ENCODE measurements around the gene ZDHHC11. TPM values are rescaled to one million over a fixed set of nuclear protein-coding genes. Genes with fewer than 3 reads are reported as not detected.
A peak's percentile ranks its signal among the peaks of the same experiment; 100 is the strongest.

Gene ZDHHC11
- total RNA-seq, 2 donors from 2014 or later: 4.7 to 10.9 TPM

DNA sequence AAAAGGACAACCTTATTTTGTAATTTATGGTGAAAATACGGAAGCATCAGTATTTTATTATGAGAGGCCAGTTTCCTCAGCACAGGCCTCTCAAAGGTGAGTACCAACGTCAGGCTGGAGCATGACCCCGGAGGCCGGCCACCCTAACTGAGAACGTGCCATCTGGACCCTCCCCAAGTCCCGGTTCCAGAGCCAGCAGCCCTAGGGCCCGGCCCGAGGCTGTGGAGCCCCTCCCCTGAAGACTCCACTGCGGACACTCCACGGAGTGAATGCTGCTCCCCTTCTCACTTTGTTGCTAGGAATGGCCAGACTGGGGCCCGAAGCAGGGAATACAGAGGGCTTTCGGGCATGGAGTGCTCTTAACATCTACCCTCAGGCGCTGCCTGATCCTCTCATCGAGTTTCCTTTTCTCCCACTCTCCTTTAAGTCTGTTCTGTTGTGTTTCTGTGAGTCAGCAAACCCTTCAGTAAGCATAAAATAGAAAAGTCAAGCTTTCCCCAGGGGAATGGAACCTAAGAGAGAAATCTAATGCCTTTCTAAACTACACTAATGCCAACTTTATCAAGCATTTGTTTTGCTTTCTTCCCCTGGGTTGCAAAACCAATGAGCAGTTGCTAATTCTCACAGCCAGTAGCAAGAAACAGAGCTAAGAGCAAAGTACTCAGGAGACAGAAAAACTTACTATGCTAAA lies 37.3 kb upstream of the ZDHHC11 start:
- ATAC-seq (no peak), DNase-seq (no peak)
- WGBS, 2 donors: 83 to 84% methylated on average over 12 to 14 of the region's 14 CpGs
- Histone ChIP-seq H3K27ac (no peak overlapping the region), H3K36me3 (replicated peaks in 1 of 2; ENCODE audit: insufficient read depth in 1 of 2, low read depth in 2 of 2) (peaks cover 13 to 36% of the 10 kb centered on the region in 2 donors), H3K4me3 (no peak overlapping the region), H3K9me3 (no peaks in the 10 kb centered on the region), H3K27me3 (no peaks in the 10 kb centered on the region), H3K4me1 (peaks cover 12% of the 10 kb centered on the region)
- intact Hi-C loops (cut with DNase I): no loop called here
- no peak for TF ChIP-seq POLR2A (IDR thresholded peaks at IDR 0.05)
- TF ChIP-seq, protein P1, sequence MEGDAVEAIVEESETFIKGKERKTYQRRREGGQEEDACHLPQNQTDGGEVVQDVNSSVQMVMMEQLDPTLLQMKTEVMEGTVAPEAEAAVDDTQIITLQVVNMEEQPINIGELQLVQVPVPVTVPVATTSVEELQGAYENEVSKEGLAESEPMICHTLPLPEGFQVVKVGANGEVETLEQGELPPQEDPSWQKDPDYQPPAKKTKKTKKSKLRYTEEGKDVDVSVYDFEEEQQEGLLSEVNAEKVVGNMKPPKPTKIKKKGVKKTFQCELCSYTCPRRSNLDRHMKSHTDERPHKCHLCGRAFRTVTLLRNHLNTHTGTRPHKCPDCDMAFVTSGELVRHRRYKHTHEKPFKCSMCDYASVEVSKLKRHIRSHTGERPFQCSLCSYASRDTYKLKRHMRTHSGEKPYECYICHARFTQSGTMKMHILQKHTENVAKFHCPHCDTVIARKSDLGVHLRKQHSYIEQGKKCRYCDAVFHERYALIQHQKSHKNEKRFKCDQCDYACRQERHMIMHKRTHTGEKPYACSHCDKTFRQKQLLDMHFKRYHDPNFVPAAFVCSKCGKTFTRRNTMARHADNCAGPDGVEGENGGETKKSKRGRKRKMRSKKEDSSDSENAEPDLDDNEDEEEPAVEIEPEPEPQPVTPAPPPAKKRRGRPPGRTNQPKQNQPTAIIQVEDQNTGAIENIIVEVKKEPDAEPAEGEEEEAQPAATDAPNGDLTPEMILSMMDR (IDR thresholded peaks at IDR 0.05): no peak

DNA sequence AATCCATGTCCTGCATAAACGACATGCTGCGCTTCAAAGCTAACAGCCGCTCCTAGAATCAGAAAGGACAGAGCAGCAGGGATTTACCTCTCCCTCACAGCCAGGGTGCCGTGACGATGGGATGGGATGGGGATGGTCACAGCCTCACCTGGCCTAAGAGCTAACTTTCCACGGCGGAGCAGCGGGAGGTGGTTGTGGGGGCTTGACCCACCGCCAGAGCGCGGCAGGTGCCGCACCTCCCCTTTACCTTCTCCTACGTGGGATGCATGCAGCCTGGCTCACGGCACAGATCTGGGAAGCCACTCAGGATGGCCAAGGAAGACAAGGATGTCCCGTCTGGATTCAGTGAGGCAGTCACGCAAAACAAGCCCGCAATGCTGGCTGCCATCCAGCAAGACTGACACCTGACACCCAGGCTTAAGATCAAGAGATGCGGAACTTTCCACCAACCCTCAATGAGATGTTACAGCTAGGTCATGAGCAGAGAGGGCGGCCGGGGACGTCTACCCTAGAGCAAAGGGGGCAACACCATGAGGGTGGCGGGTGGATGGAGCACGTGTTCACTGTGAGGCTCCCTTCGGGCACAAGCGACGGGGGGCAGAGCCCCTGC lies 36.0 kb upstream of the ZDHHC11 start:
- WGBS, 2 donors: 90 to 95% methylated on average over 11 to 26 of the region's 26 CpGs
- Histone ChIP-seq H3K4me3 (no peak overlapping the region), H3K4me1 (peaks cover 6% of the 10 kb centered on the region), H3K9me3 (no peaks in the 10 kb centered on the region), H3K27ac (no peak overlapping the region), H3K27me3 (no peaks in the 10 kb centered on the region), H3K36me3 (replicated peaks in 1 of 2; ENCODE audit: insufficient read depth in 1 of 2, low read depth in 2 of 2) (peaks cover 13 to 39% of the 10 kb centered on the region in 2 donors)
- no peak for ATAC-seq
- DNase-seq: peak in 1 of 4 donors; percentile 12
- intact Hi-C loops (cut with DNase I): no loop called here
- TF ChIP-seq, protein P1 (IDR thresholded peaks at IDR 0.05): no peak
- TF ChIP-seq POLR2A (IDR thresholded peaks at IDR 0.05): no peak

DNA sequence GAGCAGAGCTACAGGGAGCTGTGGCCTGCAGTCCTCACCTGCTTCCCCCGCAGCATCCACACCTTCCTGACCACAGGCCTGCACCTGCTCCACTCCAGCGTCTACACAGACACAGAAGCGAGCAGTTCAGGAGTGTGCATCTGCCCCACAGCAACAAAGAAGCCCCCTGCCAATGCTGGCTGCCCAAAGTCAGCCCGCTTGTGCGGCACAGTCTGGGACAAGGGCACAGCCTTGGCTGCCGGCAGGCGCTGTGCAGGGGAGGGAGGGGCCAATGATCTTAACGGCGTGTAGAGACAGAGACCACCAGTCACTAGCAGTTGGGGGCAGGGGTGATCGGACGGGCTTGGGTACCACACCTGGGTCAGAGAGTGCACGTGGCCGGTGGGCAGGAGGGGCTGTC lies 35.2 kb upstream of the ZDHHC11 start:
- H3K4me1 ChIP-seq: no peaks in the 10 kb centered on the region
- no peak overlapping the region for H3K4me3 ChIP-seq
- intact Hi-C loops (cut with DNase I): no loop called here
- no peak overlapping the region for H3K27ac ChIP-seq
- peaks cover 13 to 42% of the 10 kb centered on the region in 2 donors for H3K36me3 ChIP-seq (replicated peaks in 1 of 2; ENCODE audit: insufficient read depth in 1 of 2, low read depth in 2 of 2)
- 92 to 94% methylated on average over 13 of the region's 13 CpGs for WGBS, 2 donors
- no peaks in the 10 kb centered on the region for H3K27me3 ChIP-seq
- ATAC-seq: no peak
- no peak for TF ChIP-seq POLR2A (IDR thresholded peaks at IDR 0.05)
- TF ChIP-seq, protein P1 (IDR thresholded peaks at IDR 0.05): no peak
- DNase-seq: peak in 1 of 4 donors; percentile 4
- H3K9me3 ChIP-seq: no peaks in the 10 kb centered on the region

DNA sequence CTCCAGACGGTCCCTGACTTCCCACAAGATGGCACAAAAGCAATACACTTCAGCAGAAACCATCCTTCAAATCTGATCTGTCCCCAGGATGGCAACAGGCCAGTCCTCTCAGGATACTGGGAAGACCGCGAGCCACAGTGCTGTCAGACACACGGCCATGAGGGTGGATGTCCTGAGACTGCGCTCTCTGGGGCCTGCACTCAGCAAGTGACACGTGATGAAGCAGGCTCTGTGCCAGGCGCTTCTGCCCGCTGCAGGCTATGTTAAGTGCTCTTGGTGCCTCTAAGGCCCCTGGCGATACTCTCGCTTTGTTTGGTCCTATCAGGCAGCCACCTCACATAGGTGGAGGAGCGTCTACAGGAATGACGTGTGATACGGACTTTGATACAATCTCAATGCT lies 34.7 kb upstream of the ZDHHC11 start:
- no peak overlapping the region for H3K4me3 ChIP-seq
- H3K4me1 ChIP-seq: no peaks in the 10 kb centered on the region
- H3K9me3 ChIP-seq: no peaks in the 10 kb centered on the region
- WGBS, 2 donors: 86 to 90% methylated on average over 7 to 13 of the region's 13 CpGs
- H3K27me3 ChIP-seq: no peaks in the 10 kb centered on the region
- DNase-seq (peak in 1 of 4 donors; percentile 12), ATAC-seq (no peak)
- intact Hi-C loops (cut with DNase I): no loop called here
- TF ChIP-seq, protein P1 (IDR thresholded peaks at IDR 0.05): no peak
- no peak for TF ChIP-seq POLR2A (IDR thresholded peaks at IDR 0.05)
- peaks cover 13 to 42% of the 10 kb centered on the region in 2 donors for H3K36me3 ChIP-seq (replicated peaks in 1 of 2; ENCODE audit: insufficient read depth in 1 of 2, low read depth in 2 of 2)
- H3K27ac ChIP-seq: no peak overlapping the region

DNA sequence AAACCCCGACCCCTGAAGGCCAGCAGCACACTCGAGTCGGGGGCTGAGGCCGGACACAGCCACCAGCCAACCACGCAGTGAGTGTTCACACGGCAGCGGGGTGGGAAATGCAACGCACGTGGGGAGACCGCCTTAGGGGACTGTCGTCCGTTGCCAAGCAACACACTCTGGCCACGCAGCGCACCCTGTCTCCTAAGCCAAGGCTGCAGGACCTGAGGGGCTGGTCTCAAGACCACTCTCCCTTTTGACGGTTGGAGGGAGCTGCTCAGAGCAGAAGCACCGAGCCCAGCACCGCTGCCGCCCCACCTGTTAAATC lies 34.3 kb upstream of the ZDHHC11 start:
- WGBS, 2 donors: 92 to 93% methylated on average over 12 to 15 of the region's 18 CpGs
- intact Hi-C loops (cut with DNase I): no loop called here
- no peak overlapping the region for H3K4me3 ChIP-seq
- TF ChIP-seq POLR2A (IDR thresholded peaks at IDR 0.05): no peak
- TF ChIP-seq, protein P1 (IDR thresholded peaks at IDR 0.05): no peak
- H3K9me3 ChIP-seq: no peaks in the 10 kb centered on the region
- H3K27me3 ChIP-seq: no peaks in the 10 kb centered on the region
- peaks cover 13 to 40% of the 10 kb centered on the region in 2 donors for H3K36me3 ChIP-seq (replicated peaks in 1 of 2; ENCODE audit: insufficient read depth in 1 of 2, low read depth in 2 of 2)
- no peak for ATAC-seq
- no peak overlapping the region for H3K27ac ChIP-seq
- no peak for DNase-seq
- H3K4me1 ChIP-seq: no peaks in the 10 kb centered on the region
